SK-N-SH (cell line): ENCODE data around the gene SRGAP3.

Experiments used
- CTCF ChIP-seq: fragments of 200-600 bp; sonication (generic); IDR thresholded peaks from 2 replicates; pipeline ENCODE4 v1.6.1; 2017; ENCODE audit warnings: antibody characterized with exemption, mild to moderate bottlenecking, moderate library complexity
- EP300 ChIP-seq, 2 experiments: IDR thresholded peaks; 2 replicates each; pipeline versions ENCODE4 v1.4.0 to v1.6.1; 2012; ENCODE audit warnings: borderline replicate concordance in 1 of 2, low read depth in 1 of 2, low read length in 1 of 2
- EZH2phosphoT487 ChIP-seq: fragments of 200-600 bp; sonication (generic); IDR thresholded peaks from 2 replicates; pipeline ENCODE4 v1.6.1; 2017; ENCODE audit warnings: low read depth, mixed run types, mild to moderate bottlenecking, antibody characterized with exemption, moderate library complexity, borderline replicate concordance
- GABPA ChIP-seq: IDR thresholded peaks from 2 replicates; pipeline ENCODE4 v1.4.0; 2012; ENCODE audit warnings: low read depth, mild to moderate bottlenecking
- GATA2 ChIP-seq: sonication (generic); formaldehyde crosslinking; IDR thresholded peaks from 2 replicates; pipeline ENCODE4 v1.5.0; 2020; ENCODE audit warnings: mild to moderate bottlenecking, missing genetic modification reagents
- JUND ChIP-seq: IDR thresholded peaks from 2 replicates; pipeline ENCODE4 v1.4.0; 2012
- POLR2AphosphoS5 ChIP-seq: IDR thresholded peaks from 2 replicates; pipeline ENCODE4 v1.6.1; 2012; ENCODE audit warnings: low read depth, low read length
- RAD21 ChIP-seq: IDR thresholded peaks from 2 replicates; pipeline ENCODE4 v1.6.1; 2012; ENCODE audit warnings: mild to moderate bottlenecking, low read length
- SMC3 ChIP-seq: IDR thresholded peaks from 2 replicates; pipeline ENCODE4 v1.6.1; 2012; ENCODE audit warnings: low read depth, low read length, improper control_type of control experiment

GRCh38 chr3:9123840-9124239 is 125.6 kb downstream of the SRGAP3 start:
- no peak for TF ChIP-seq CTCF
- no peak for TF ChIP-seq GATA2 (CRISPR knock-in tag)
- TF ChIP-seq POLR2AphosphoS5, result no peak
- TF ChIP-seq EP300 (IDR thresholded peaks at IDR 0.05; ENCODE audit: borderline replicate concordance in 1 of 2, low read depth in 1 of 2, low read length in 1 of 2), result no peak
- TF ChIP-seq SMC3, result no peak
- no peak for TF ChIP-seq JUND
- no peak for TF ChIP-seq EZH2phosphoT487
- no peak for TF ChIP-seq RAD21
- no peak for TF ChIP-seq GABPA
